GM18909 (cell line): ENCODE measurements around the gene TANGO2.

Source experiments
- ATAC-seq: cut with Tn5 transposase; IDR thresholded peaks from one replicate; pipeline ENCODE4 v1.9.1; 2021; ENCODE audit warnings: mild to moderate bottlenecking; ENCODE audit not compliant: unreplicated experiment, poor library complexity

TANGO2 gene

DNA sequence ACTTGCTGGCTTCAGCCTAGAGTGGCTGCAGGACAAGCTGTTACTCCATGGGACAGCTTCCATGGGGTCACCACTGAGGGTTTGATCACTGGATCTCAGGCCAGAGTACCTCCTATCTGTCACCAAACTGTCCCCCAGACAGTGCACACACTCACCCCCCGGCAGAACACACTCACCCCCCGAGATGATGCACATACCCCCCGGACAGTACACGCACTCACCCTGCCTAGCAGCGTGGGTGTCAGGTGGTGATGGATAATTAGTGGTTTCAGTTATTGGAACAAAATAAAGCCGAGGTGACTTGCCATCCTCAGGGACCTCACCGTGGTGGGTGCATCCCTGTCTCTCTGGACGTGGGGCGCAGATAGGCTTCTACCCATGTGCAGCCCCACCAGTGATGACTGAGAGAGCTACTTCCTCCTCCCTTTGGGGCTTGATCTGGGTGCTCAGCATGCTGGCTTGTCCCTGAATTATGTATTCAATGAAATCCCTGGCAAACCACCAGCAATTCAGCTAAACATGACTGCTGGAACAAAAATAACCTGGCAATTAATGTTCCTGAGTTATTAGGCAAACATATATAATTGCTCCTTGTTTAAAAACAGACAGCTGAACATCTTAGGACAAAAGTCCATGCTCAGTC lies 18.9 kb downstream of the TANGO2 start:
- ATAC-seq, result no peak

- ATAC-seq, result no peak
Measured at GRCh38 chr22:20040327-20041200, 19.7 kb downstream of the TANGO2 start.

DNA sequence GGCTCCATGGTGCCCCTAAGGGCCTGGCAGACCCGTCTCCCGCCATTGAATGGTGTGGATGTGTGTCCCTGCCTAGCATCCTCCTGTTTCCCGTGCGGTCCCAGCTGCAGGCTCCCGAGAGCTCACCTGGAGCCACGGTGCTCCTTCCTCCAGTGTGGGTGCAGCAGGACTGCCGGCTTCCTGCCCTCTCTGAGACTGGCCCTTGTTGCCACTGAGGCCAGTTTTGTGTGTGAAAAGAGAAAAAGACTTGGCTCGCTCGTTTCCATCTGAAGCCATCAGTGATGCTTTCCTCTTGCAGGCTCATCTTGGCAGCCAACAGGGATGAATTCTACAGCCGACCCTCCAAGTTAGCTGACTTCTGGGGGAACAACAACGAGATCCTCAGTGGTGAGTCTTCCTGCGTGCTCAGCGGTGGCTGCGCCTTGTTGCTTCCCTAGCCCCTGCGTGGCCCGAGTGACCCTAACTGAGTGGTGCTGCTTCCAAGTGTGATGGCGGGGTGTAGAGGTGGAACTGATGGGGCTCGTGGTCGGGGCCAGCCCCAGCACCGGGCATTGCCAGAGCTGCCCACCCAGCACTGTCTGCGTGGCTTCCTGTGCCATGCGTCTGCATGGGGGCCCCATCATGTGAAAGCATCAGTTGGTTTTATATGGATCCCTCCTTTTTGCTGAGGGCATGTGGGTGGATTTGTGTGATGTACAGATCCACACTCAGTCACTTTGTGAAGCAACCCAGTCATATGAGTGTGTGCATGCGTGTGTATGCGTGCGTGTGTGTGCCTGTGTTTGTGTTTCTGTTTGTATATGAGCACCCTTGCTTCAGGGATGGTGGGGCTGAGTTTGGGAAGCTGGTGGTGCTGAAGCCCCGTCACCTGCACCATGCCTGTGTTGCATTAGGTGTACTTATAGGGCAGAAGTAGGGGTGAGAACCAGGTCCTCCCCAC lies 22.4 kb downstream of the TANGO2 start:
- no peak for ATAC-seq

GRCh38 chr22:20043997-20044342 lies 23.1 kb downstream of the TANGO2 start:
- ATAC-seq, result no peak

- no peak for ATAC-seq
Measured at GRCh38 chr22:20044495-20045151, 23.7 kb downstream of the TANGO2 start.

DNA sequence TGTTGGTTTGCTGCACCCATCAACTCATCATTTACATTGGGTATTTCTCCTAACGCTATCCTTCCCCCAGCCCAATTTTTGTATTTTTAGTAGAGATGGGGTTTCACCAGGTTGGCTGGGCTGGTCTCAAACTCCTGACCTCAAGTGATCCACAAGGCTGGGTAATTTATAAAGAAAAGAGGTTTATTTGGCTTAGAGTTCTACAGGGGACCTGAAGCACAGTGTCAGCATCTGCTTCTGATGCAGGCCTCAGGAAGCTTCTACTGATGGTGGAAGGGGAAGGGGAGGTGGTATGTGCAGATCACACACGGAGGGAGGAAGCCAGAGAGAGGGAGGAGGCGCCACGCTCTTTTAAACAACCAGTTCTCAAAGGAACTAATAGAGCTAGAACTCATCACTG lies 25.8 kb downstream of the TANGO2 start:
- ATAC-seq, result no peak

DNA sequence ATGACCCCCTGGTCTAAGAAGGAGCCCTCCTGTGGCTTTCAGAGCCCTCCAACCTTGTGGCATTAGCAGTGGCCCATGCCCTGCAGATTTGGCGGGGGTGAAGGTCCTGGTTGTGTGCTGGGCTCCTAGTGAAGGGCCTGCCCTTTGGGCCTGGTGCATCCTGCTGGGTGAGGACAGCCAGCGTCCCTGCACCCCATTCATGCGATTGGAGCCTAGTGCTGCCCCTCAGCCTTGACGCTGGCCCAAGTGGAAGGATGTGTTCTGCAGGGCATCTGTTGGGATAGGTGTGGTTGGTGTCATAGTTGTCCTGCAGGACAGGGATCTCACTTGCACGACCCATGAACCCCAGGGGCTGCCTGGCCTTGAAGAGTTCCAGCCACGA lies 31.0 kb downstream of the TANGO2 start:
- no peak for ATAC-seq

DNA sequence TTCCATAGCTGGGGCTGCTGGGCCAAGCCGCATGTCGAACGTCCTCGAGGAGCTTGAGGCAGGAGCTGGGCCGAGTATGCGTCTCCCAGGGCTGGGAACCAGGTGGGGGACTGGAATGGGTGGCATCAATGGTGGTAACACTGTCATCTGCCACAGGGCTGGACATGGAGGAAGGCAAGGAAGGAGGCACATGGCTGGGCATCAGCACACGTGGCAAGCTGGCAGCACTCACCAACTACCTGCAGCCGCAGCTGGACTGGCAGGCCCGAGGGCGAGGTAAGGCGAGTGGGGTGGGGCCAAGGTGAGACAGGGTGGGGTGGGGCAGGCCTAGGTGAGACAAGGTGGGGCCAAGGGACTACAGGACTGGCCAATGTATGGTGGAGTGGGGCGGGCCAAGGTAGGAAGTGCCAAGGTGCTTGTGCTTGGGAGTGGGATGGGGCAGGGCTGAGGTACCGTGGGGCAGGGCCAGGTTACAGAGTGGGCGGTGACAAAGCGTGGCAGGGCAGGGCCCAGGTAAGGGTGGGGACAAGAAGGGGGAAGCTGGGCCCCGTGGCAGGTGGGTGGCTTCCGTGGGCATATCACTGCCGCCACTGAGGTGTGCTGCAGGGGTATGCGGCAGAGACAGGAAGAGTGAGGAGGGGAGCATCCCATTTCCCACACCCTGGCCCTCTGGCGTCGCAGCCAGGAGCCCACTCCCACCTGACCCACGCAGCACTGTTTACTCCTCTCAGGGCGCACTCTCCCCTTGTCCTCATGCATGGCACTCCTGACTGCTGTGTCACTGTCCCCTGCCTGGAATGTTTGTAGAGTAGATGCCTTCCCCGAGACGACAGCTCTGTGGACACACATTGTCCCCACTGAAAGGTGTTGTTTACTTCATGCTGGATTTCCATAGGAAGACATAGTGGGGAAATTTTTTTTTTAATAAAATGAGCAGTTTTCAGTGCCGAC lies 31.7 kb downstream of the TANGO2 start:
- ATAC-seq, result no peak

- ATAC-seq, result no peak
Measured at GRCh38 chr22:20053407-20054033, 32.6 kb downstream of the TANGO2 start.

- ATAC-seq, result no peak
Measured at GRCh38 chr22:20054034-20054427, 33.1 kb downstream of the TANGO2 start.

GRCh38 chr22:20054485-20054884 lies 33.6 kb downstream of the TANGO2 start:
- no peak for ATAC-seq

- no peak for ATAC-seq
Measured at GRCh38 chr22:20055144-20055543, 34.2 kb downstream of the TANGO2 start.

DNA sequence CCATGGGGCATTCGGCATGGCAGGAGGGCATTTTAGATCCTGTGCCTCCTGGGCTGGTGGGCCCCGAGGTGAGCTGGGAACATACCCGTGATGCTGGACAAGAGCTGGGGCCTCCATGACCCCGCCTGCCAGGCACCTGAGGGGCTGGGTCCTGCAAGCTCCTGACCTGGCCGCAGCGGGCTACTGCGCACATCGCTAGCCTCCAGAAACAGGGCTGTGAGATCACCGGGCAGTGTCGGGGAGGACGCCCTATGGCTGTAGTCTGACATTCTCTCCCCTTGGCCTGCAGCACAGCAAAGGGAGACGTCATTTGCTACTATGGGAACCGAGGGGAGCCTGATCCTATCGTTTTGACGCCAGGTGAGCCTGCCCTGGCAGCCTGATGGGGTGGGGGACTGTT lies 34.7 kb downstream of the TANGO2 start:
- ATAC-seq, result no peak

DNA sequence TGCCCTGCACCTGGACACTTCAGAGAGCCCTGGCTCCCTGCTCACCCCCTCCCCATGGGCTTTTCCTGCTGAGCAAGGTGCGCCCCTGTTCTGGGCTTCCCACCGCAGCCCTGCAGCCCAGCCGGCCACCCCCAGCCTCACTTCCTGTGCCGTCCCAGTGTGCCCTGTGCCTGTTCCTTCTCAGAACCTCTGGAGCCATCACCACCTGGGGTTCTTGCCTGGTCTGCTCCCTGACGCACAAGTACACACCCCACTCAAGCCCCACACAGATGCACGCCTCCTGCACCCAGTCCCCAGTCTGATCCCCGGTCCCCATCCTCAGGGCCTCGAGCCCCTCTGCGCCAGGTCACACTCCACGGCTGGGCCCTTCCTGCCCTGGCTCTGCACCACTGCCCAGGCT lies 35.3 kb downstream of the TANGO2 start:
- ATAC-seq, result no peak

DNA sequence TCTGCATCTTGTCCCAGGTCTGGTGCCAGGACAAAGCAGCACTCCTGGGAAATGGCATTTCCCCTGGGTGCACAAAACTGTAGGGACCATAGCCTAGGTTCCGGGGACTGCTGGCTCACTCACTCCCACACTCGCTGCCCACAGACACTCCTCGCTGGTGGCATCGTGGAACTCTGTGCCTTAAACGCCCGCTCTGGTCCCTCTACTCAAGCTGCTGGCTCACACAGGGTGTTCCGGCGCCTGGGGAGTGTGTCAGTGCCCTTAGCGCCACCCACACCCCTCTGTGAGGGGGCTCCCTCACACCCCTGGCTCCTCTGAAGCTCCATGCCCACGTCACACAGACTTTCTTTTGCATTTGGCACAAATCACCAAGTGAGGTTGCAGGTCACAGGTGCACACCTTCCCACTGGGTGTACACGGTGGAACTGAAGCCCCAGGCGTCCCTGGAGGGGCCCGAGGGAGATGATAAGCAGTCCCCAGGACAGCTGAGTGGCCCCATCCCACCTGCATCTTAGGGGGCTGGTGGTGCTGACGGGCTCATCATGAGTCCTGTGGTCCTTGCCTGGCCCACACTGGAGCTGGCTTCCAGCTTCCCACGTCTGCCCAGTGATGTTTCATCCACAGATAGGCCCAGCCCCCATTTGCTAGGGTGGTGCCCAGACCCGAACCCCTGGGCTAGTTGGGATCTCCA lies 35.9 kb downstream of the TANGO2 start:
- ATAC-seq, result no peak

GRCh38 chr22:20057596-20058268 lies 36.8 kb downstream of the TANGO2 start:
- no peak for ATAC-seq

DNA sequence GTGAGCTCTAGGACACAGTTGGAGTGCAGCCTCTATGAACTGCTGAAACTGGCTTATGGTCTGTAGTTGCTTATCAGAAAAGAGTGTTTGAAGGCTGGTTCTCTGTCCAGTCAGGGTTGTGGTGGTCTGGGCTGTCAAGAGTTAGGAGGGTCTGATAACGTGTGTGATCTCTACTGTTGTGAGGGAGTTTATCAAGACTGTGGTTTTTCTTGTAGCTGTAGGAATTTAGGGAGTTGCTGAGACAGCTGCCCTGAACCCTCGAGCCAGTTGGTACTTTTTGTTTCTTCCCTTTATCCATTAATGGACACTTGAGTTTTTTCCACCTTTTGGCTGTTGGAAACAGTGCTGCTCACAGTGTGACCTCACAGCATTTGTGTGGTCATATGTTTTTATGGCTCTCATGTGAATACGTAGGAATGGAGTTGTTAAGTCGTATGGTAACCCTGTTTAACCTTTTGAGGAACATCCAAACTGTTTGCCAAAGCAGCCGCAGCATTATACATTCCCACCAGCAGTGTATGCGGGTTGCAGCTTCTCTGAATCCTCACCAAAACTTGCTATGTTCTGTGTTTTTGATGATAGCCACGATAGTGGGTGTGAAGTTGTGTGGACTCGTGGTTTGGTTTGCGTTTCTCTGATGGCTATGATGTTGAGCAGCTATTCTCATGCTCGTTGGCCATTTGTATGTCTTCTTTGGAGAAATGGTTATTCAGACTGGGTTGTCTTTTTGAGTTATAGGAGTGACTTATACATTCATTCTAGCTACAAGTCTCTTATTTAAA lies 38.3 kb downstream of the TANGO2 start:
- ATAC-seq, result no peak
